LoVo (cell line): ENCODE results near the gene RPL6.

ENCODE experiments used
- DNase-seq: peaks from one replicate; pipeline ENCODE4 v3.0.0-alpha.2; 2016; ENCODE audit warnings: low spot score

RPL6 gene

DNA sequence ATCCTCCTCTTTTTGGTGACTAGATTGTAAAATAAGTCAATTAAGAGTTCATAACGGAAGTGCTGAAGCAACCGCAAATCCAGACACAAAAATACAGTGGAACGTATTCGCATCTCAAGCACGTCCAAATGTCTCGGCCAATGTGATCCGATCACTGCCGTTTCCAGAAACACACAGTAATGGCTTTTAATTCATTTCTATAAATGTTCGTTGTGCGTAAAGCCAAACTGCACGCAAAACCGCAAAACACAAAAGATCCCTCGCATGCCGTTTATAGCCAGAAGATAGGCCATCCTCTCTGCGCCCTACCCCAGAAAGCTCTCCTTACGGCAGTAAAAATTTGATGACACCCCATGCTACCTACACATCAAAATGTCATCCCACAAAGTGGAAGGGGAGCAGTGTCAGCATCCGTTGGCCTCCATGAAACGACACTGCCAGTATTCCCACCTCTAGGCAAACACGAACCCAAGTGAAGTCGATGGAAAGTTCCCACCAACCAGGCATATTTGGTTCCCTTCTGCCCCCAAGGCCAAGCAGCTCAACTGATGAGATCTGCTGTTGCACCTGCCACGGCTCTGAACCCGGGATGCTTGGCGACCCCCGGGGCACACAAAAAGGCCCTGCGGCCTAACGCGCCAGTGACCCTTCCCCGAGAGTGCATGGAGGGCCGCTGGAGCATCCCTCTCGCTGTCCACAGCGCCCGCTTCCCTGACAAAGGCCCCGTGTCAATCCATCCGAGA lies 28.6 kb downstream of the RPL6 start:
- no peak for DNase-seq

GRCh38 chr12:112375105-112375504 lies 34.3 kb downstream of the RPL6 start:
- DNase-seq: no peak

DNA sequence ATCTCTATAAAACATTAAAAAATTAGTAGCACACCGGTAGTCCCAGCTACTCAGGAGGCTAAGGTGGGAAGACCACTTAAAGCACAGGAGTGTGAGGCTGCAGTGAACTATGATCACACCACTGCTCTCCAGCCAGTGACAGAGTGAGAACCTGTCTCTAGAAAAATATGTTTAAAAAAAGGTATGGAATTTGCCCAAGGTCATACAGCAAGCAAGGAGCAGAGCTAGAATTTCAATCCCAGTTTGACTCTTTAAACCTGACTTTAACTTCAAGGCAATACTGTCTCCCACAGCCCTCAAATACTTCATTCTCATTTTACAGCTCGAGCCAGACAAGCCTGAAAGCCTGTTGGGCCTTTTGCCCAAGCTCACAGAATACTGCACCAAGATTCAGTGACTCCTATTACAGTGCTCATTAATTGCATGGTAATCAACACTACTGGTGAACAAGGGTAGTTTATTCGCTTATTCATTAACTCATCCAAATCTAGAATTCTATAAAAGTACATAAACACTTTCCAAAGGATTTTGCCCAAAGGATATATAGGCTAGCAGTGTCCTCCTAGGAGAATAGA lies 35.2 kb downstream of the RPL6 start:
- no peak for DNase-seq

DNA sequence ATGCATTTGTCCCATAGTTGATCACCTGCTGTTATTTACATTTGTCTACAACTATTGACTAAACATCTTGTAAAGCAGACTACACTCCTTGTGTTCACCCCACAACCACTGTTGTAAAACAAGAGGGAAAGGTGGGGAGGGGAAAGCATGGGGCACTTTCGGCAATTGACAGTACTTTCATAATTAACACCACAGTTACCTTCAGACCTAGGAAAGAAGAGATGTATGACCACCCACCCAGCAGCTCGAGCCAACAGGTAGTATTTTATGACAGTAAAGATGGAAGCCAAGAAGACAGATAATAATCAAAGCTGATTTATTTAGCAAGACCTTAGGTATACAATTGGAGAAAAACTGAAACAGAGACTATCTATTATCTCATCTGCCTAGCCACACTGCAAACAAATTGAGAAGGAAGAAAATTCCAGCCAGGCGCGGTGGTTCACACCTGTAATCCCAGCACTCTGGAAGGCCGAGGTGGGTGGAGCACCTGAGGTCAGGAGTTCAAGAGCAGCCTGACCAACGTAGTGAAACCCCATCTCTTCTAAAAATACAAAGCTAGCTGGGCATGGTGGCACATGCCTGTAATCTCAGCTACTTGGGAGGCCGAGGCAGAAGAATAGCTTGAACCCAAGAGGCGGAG lies 38.4 kb downstream of the RPL6 start:
- no peak for DNase-seq

- no peak for DNase-seq
Observed at GRCh38 chr12:112370199-112370598, 39.2 kb downstream of the RPL6 start.

DNA sequence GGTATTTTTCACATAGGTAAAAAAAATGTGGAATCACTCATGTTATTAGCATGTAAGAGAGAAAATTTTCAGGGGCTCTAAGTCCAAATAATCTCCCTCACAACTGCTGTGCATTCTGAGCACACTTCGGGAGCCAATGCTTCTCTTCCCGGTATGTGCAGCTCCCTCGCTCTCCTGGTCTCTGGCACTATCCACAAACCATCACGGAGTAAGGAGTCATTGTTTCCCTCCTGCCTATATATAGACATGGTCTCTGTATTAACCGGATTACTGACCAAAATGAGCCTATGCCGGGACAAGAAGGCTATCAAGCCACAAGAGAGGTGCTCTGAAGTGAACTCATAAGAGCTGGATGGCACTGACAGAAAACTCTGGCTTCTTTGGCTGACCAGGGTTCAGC lies 40.5 kb downstream of the RPL6 start:
- DNase-seq: no peak

DNA sequence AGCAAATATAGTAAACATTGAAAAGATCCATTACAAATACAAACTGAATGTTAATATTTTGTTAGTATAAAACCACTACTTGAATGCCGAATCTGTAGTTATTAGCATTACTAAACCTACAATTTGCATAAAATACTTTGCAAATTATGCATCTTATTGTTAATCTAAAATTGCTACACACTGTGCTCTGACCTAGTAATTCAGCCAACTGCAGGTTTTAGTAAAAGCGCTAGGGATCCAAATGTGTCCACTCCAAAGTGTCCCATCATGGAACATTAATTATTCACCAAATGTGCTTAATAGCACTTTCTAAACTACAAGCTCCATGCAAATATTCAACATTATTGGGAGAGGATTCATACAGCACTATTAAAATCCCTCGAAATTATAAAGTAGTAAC lies 41.4 kb downstream of the RPL6 start:
- DNase-seq: no peak

DNA sequence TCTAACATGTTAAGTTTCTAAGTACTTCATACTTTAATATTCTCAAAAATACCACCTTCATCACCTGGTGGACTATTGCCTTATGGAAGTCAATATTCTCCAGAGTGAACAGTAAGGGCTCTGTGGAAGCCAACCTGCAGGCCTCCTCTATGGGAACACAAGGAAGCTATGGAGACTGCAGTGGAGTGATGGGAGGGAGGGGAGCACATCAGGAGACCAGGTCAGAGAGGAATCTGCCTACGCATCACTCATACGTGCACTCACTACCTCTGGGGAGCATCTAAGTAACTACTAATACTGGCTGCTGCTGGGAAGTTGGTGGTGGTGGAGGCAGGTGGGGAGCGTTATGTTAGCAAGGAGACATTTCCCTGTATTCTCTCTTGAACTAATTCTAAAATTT lies 47.1 kb downstream of the RPL6 start:
- no peak for DNase-seq

- no peak for DNase-seq
Observed at GRCh38 chr12:112361271-112361670, 48.1 kb downstream of the RPL6 start.

DNA sequence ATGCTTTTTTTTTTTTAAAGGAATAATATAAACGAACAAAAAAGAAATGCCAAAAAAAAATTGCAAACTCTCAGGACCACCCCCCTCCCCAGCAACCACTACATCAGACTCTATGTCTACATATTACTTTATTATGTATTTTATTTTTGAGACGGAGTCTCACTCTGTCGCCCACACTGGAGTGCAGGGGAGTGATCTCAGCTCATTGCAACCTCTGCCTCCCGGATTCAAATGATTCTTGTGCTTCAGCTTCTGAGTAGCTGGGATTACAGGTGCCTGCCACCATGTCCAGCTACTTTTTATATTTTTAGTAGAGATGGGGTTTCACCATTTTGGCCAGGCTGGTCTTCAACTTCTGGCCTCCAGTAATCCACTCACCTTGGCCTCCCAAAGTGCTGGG lies 50.1 kb downstream of the RPL6 start:
- no peak for DNase-seq

DNA sequence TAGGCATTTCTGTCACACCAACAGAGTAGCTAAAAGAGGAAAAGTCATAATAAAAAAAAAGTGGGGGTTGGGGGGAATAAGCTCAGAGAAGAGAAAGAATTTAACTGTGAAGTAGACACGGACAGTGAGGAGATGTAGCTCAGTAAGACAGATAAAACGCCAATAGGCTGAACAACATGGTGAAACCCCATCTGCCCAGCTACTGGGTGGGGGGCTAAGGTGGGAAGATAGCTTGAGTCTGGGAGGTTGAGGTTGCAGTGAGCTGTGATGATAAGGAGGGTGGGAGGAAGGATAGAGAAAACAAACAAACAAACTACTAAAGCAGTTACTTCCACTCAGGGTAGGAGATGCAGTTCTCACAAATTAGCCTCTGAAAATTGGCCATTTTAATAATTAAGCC lies 52.2 kb downstream of the RPL6 start:
- no peak for DNase-seq
